Neural cell (in vitro differentiated cells): Measurements from ENCODE around the gene MAPK11. TPM values are rescaled to one million over a fixed set of nuclear protein-coding genes. Genes with fewer than 3 reads are reported as not detected.

ENCODE experiments used
- H2AFZ ChIP-seq: fragments of 200-600, 300-800 bp; sonication (generic), shearing (Covaris generic); 2 replicates; pipeline ENCODE4 v1.6.0; 2014; ENCODE audit warnings: low read depth, mild to moderate bottlenecking, antibody characterized with exemption, low read length, moderate library complexity
- H3F3A ChIP-seq: fragments of 200-600 bp; shearing (Covaris generic); 2 replicates; pipeline ENCODE4 v1.6.1; 2016; ENCODE audit warnings: mild to moderate bottlenecking, moderate library complexity, mixed read lengths, antibody characterized with exemption, low read length; ENCODE audit not compliant: insufficient read depth, poor library complexity, severe bottlenecking
- H3K27ac ChIP-seq: fragments of 200-600, 300-800 bp; sonication (generic), shearing (Covaris generic); 2 replicates; pipeline ENCODE4 v1.5.1; 2014; ENCODE audit warnings: mild to moderate bottlenecking, low read length, moderate library complexity
- H3K27me3 ChIP-seq: fragments of 300-800, 200-600 bp; sonication (generic), shearing (Covaris generic); 2 replicates; pipeline ENCODE4 v1.6.0; 2014; ENCODE audit warnings: mild to moderate bottlenecking, low read depth, low read length, moderate library complexity; ENCODE audit not compliant: insufficient read depth
- H3K36me3 ChIP-seq: fragments of 300-800, 200-600 bp; sonication (generic), shearing (Covaris generic); 2 replicates; pipeline ENCODE4 v1.5.1; 2014; ENCODE audit warnings: mild to moderate bottlenecking, antibody characterized with exemption, low read length, moderate library complexity; ENCODE audit not compliant: insufficient read depth
- H3K4me2 ChIP-seq: fragments of 300-800, 200-600 bp; sonication (generic), shearing (Covaris generic); 2 replicates; pipeline ENCODE4 v1.6.0; 2014; ENCODE audit warnings: mild to moderate bottlenecking, low read length
- H3K4me3 ChIP-seq: fragments of 300-800, 200-600 bp; sonication (generic), shearing (Covaris generic); 2 replicates; pipeline ENCODE4 v1.5.1; 2014; ENCODE audit warnings: mild to moderate bottlenecking, low read length, moderate library complexity
- H3K79me2 ChIP-seq: fragments of 200-600 bp; shearing (Covaris generic); replicated peaks from 2 replicates; pipeline ENCODE4 v1.6.0; 2014; ENCODE audit warnings: mild to moderate bottlenecking, low read length, moderate library complexity; ENCODE audit not compliant: insufficient read depth
- H3K9ac ChIP-seq: fragments of 300-800, 200-600 bp; sonication (generic), shearing (Covaris generic); 2 replicates; pipeline ENCODE4 v1.6.1; 2016; ENCODE audit warnings: mild to moderate bottlenecking, low read length, mixed read lengths
- H3K9me2 ChIP-seq: fragments of 200-600 bp; shearing (Covaris generic); 2 replicates; pipeline ENCODE4 v1.6.1; 2016; ENCODE audit warnings: mild to moderate bottlenecking, low read length, mixed read lengths; ENCODE audit not compliant: insufficient read depth
- H3K9me3 ChIP-seq: fragments of 200-600, 300-800 bp; sonication (generic), shearing (Covaris generic); 2 replicates; pipeline ENCODE4 v1.6.1; 2016; ENCODE audit warnings: mild to moderate bottlenecking, mixed run types, low read length, moderate library complexity, mixed read lengths
- H4K20me1 ChIP-seq: fragments of 200-600 bp; shearing (Covaris generic); 2 replicates; pipeline ENCODE4 v1.6.1; 2016; ENCODE audit warnings: mild to moderate bottlenecking, mixed run types; ENCODE audit not compliant: insufficient read depth
- CTCF ChIP-seq: fragments of 450-650 bp; IDR thresholded peaks from 2 replicates; pipeline ENCODE4 v1.5.1; 2014; ENCODE audit warnings: antibody characterized with exemption, mild to moderate bottlenecking, moderate library complexity; ENCODE audit not compliant: poor library complexity, severe bottlenecking
- EZH2 ChIP-seq: fragments of 200-600, 300-800 bp; shearing (Covaris generic), sonication (generic); IDR thresholded peaks from 2 replicates; pipeline ENCODE4 v1.6.1; 2014; ENCODE audit warnings: antibody characterized with exemption, low read length, borderline replicate concordance, mild to moderate bottlenecking; ENCODE audit not compliant: insufficient read depth, poor library complexity, severe bottlenecking
- MXI1 ChIP-seq: fragments of 450-650 bp; conservative IDR thresholded peaks from 2 replicates; pipeline ENCODE4 v1.6.1; 2014; ENCODE audit warnings: antibody characterized with exemption, mild to moderate bottlenecking; ENCODE audit not compliant: poor library complexity, severe bottlenecking
- POLR2AphosphoS5 ChIP-seq: IDR thresholded peaks from 2 replicates; pipeline ENCODE4 v1.6.1; 2012
- TAF1 ChIP-seq: IDR thresholded peaks from 2 replicates; pipeline ENCODE4 v1.6.1; 2012; ENCODE audit warnings: low read depth
- polyA plus RNA-seq: library from polyadenylated mRNA; depleted of rRNA; stranded (reverse); fragments of >200 nt; gene quantifications from 2 replicates; pipeline ENCODE4 v1.2.3, GENCODE V29; 2014
- TF ChIP-seq, protein P1 (sequence below): IDR thresholded peaks from 2 replicates; pipeline ENCODE4 v1.6.1; 2012; ENCODE audit warnings: borderline replicate concordance

Gene MAPK11
- polyA plus RNA-seq, 1 donor from 2014 or later = 36.3 TPM

- H3K9ac ChIP-seq = peak within 1 kb of the TSS; percentile 71
- no peaks in the 10 kb centered on the region for H3F3A ChIP-seq
- peak within 1 kb of the TSS; percentile 14 for H2AFZ ChIP-seq
- TF ChIP-seq MXI1 (peak; percentile 37), POLR2AphosphoS5 (peak; percentile 25), CTCF (no peak), EZH2 (no peak)
- no peaks in the 10 kb centered on the region for H3K9me2 ChIP-seq
- peak within 1 kb of the TSS; percentile 75 for H3K4me3 ChIP-seq
- H3K27me3 ChIP-seq = no peaks in the 10 kb centered on the region
- H3K36me3 ChIP-seq = no peaks in the 10 kb centered on the region
- H3K79me2 ChIP-seq = no peaks in the 10 kb centered on the region
- peak within 1 kb of the TSS; percentile 30 for H3K4me2 ChIP-seq
- H3K27ac ChIP-seq = peak within 1 kb of the TSS; percentile 28
- no peaks in the 10 kb centered on the region for H4K20me1 ChIP-seq
- no peaks in the 10 kb centered on the region for H3K9me3 ChIP-seq
These were observed 19.4 kb downstream of the MAPK11 start, which contains the start of gene HDAC10 for GRCh38 chr22:50250555-50251476. TSS of gene HDAC10 (minus strand) at chr22:50251265. CDS start at chr22:50251032, 233 bp downstream.

GRCh38 chr22:50250249-50250554 is 20.0 kb downstream of the MAPK11 start:
- Histone ChIP-seq H3K27ac (no peak overlapping the region), H3K9ac (peak overlapping the region; percentile 71), H3F3A (no peaks in the 10 kb centered on the region), H3K4me3 (peak overlapping the region; percentile 75), H3K27me3 (no peaks in the 10 kb centered on the region), H2AFZ (no peak overlapping the region), H3K9me2 (no peaks in the 10 kb centered on the region), H3K36me3 (no peaks in the 10 kb centered on the region), H3K9me3 (no peaks in the 10 kb centered on the region), H3K4me2 (no peak overlapping the region), H3K79me2 (no peaks in the 10 kb centered on the region), H4K20me1 (no peaks in the 10 kb centered on the region)
- TF ChIP-seq POLR2AphosphoS5 (no peak), TAF1 (no peak)
- TF ChIP-seq, protein P1, sequence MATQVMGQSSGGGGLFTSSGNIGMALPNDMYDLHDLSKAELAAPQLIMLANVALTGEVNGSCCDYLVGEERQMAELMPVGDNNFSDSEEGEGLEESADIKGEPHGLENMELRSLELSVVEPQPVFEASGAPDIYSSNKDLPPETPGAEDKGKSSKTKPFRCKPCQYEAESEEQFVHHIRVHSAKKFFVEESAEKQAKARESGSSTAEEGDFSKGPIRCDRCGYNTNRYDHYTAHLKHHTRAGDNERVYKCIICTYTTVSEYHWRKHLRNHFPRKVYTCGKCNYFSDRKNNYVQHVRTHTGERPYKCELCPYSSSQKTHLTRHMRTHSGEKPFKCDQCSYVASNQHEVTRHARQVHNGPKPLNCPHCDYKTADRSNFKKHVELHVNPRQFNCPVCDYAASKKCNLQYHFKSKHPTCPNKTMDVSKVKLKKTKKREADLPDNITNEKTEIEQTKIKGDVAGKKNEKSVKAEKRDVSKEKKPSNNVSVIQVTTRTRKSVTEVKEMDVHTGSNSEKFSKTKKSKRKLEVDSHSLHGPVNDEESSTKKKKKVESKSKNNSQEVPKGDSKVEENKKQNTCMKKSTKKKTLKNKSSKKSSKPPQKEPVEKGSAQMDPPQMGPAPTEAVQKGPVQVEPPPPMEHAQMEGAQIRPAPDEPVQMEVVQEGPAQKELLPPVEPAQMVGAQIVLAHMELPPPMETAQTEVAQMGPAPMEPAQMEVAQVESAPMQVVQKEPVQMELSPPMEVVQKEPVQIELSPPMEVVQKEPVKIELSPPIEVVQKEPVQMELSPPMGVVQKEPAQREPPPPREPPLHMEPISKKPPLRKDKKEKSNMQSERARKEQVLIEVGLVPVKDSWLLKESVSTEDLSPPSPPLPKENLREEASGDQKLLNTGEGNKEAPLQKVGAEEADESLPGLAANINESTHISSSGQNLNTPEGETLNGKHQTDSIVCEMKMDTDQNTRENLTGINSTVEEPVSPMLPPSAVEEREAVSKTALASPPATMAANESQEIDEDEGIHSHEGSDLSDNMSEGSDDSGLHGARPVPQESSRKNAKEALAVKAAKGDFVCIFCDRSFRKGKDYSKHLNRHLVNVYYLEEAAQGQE = no peak
